Activated CD4-positive, alpha-beta T cell treated with anti-CD3 and anti-CD28 coated beads, Interleukin-2, amount 50 U/mL, for 16 hours (primary cell): ENCODE measurements around the gene VIPR2.
"Not testable (repeated sequence)": the region's sequence is repeated elsewhere in the genome, so short reads cannot be mapped to it uniquely, and the experiment has no call there.

Source experiments
- DNase-seq: peaks from one replicate; pipeline ENCODE4 v3.0.0-alpha.2; 2020

Gene VIPR2

DNA sequence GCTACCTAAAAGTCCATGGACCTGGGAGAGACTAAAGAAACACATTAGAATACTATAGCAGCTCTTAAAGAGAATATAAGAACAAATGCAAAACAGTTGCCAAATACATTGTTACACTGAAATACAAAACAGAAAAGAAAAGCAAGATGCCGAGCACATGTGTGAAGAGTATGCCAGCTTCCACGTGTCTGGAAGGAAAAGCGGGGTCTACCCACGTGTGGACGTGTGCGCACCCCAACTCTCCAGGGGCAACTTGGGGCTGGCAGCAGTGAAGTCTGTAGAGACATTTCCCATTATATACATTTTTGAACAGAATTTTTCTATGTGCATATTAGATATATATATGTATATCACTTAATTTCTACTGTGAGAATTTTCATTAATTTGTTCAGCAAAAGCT, 6.2 kb downstream of the VIPR2 start:
- no peak for DNase-seq

DNA sequence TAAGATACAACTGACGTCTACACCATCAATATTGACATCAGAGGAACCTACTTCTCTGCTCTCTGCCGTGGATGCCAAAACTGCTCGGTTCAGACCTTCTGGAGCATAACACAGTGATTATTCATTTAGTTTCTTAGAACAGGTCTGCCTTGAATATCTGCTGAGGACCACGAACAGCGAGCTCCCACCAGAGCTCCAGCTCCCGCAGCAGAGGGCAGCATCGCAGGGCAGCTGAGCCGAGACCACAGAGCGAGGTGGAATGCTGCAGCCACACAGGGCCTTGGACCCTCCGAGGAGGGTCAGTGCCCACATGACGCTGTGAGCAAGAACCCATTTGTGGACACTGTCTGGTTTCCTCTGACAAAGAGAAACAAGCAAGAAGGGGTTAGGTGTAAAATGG, 6.8 kb downstream of the VIPR2 start:
- no peak for DNase-seq

DNA sequence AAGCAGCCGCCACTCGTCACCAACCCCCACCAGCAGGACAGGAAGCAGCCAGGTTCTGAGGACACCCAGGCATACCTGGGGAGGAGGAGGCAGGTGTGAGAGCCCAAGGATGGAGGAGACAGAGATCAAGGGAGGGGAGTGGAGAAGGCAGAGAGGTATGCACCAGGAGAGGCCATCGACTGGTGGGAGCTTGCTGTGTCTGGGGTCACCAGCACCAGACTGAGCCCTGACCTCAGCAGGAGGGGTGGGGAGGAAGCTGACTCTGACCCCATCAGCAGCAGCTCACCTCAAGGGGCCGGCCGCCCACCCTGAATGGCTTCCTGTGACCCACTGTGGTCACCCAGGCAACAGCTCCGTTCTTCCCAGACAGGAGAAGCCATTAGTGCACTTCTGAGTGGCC, 7.8 kb downstream of the VIPR2 start:
- no peak for DNase-seq

DNA sequence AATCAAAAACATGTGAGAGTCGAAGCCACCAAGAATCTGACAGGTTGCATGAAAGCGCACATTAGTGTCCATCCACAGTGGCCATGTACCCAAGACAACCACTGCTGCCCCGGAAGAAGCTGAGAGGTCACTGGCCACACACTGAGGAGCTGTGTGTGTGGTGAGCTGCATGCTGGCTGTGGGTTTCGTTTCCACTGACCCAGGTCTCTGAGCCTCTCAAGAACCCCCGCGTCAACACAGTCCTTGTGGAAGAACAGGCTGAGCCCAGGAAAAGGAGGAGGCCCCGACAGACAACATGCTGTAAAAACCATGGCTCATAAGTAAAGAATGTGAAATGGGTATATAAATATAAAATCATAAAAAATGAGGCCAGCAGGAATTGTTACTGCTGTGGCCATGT, 8.2 kb downstream of the VIPR2 start:
- no peak for DNase-seq

DNA sequence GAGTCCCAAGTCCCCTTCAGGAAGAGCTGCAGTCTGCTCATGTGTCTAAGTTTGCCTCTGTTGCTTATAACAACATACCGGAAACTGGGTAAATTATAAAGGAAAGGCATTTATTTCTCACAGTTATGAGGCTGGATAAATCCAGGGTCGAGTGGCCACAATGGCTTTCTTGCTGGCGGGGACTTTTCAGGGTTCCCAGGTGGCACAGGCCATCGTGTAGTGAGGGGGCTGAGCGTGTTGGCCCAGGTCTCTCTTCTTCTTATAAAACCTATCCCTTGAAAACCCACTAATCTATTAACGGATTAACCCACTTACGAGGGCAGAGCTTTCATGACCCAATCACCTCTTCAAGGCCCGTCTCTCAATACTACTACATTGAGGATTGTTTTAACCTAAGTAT, 8.7 kb downstream of the VIPR2 start:
- no peak for DNase-seq

DNA sequence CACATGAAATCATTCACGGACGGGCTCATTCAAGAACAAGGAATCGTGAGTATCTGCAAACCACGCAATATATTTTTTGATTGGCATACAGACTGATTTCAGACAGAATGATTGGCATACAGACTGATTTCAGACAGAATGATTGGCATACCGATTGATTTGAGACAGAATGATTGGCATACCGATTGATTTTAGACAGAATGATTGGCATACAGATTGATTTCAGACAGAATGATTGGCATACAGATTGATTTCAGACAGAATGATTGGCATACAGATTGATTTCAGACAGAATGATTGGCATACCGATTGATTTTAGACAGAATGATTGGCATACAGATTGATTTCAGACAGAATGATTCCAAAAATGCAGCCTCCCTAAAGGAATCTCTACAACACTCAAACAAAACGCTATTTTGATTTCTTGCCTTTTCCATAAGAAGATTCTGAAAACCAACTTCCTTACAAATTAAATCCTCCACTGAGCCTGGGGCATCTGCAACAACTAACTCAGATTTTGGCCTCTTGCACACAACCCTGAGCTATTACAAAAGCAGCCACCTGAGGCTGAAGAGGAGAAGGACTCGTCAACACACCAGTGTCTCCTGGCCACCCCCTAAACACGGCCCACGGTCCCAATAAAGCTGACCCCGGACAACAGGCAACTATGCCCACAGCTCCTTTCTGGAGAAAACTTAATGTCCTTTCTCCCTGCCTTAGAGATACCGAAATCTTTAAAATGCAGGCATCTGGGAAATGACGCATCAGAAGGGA, 11.8 kb downstream of the VIPR2 start:
- not testable (repeated sequence) for DNase-seq

DNA sequence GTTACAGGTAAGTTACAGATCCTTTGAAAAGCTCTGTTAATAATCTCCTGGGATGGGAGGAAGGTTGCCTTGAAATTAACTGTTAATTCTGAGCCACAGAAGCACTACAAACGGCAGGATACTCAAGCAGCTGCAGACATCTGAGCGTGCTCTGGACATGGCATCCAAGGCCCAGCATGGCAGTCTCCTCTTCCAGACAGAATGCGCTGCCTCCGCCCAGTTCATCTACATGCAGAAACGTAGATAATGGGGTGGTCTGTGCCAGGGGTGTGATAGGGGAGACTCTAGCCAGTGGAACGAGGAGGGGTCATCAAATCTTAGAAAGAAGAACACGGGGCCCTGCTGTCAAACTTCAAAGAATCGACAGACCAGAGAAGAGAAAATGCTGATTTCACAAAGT, 13.8 kb downstream of the VIPR2 start:
- DNase-seq: no peak

DNA sequence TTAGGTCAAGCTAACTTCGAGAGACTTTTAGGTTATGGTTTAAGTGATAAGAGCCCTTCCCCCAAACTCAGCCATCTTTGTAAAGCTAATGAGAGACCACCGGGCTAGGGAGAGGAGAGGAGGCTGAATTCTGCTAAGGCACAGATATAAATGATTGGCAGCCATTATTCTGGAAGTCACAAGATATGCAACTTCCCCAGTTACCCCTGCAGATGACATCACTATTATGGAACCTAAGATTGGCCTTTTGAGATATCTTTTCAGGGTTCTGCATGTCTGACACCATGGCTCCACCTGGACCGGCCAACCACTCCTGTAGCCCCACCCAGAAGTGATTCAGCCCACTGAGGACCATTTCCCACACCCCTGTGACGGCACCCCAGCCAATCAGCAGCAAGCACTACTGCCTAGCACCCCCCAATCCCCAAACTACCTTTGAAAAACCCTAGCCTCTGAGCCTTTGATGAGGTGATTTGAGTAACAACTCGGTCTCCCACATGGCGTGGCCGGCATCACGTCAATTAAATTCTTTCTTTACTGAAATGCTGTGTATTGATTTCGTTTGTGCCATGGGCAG, 14.4 kb downstream of the VIPR2 start:
- no peak for DNase-seq

DNA sequence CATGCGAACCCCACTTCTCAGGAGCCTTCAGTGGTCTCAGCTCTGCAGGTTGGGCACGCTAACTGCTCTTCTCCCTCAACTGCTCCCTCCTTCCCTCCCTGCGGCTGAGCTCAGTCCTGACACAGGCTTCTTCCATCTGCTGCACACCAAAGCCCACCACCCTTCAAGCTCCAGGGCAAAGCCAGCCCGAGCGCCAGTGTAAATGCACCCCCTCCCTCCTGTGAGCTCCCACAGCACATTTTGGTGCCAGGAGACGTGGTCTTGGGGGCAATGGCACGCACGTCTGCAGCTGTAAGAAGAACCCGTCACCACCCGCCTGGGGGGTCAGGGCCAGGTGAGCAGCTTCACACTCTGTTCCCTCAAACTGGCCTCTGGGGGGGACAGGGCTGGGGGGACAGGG, 15.9 kb downstream of the VIPR2 start:
- DNase-seq: no peak

DNA sequence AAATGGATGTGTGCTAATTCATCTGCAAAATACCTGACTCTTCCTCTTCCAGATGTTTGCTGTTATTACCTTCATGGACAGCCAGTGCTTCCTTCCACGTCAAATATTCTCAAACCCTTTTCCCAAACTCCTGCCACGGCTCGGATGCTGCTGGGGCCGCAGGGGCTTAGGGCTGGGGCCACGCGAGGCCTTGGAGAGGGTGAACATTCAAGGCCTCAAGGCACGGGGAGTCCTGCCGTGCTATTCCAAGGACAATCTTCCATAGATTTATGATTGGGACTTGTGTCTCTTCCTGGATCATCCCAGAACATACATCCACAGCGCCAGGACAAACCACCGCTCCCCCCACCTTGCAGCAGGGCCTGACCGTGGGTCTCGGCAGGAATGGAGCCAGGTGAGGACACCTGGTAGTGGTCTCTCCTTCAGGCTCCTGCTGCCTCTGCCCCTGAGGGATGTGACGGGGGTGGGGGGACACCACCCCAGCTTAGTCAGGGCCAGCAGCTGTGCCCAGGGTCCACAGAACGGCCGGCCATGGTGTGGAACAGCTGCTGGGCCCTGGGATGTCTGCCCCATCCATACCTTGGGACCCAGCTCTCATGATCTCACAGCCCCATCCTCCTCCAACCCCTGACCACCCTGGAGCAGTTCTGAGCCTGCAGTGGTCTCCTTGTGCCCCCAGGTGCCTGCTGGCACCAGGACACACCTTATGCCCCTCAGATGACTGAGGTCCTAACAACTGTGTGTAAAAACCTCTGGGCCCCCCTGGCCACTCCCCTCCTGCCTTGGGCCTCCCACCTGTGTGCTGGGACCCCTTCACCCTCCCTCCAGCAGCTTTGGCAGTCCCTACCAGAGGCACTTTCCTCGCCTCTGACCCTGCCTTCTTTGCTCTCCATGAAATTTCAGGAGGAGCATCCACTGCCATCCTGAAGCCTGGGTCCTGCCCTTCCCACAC, 16.7 kb downstream of the VIPR2 start:
- DNase-seq: no peak

DNA sequence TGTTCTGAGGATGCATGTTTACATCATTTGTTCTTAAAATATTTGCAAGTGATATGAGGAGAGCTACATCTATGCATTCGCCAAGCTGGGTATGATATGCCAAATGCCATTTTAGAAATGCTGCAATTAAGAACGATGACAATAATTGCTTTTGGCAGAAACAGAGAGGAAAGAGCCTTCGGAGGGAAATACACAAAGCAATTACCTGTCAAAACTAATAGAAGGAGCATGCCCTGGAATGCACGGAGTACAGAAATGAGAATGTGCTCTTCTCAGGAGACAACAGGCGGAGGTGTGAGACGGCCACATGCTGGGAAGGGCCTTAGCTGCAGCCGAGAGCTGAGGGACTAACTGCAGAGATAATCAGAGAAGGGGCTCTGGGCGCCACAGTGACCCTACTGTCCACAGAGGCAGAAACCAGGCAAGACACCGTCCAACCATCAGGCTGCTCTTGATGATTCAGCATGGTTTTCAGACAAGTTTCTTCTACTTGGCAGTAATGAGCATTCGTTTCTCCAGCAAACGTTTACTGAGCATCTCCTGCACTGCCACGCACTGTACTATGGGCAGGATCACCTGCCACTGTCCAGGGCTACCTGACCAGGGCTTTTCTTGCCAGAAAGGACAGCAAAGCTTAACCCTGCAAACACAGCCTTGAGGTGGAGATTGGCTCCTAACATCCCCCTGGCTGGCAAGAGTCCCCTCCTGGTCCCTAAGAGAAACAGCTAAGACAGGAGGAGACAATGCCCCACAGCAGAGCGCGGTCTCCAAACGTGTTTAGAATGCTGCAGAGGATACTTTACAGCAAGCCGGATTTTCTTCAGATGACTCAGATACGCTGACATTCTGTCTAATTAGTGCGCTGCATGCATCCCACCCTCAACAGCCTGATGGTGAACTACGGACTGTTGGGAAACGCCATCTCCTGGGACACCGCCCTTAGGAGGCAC, 18.1 kb downstream of the VIPR2 start:
- DNase-seq: no peak

DNA sequence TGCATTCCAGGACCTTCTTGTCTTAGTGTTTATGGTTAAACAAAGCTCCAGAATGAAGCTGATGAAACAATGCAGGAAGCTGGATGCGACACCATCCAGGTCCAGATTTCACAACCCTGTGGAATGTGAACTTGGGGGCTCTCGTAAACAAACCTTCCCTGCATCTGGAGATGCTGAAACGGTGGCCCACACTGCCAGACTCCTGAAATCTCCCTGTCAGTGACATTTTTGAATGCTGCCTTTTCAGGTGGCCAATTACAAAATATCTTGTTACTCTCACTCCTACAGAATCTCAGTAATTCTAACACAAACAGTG, 18.8 kb downstream of the VIPR2 start:
- no peak for DNase-seq

DNA sequence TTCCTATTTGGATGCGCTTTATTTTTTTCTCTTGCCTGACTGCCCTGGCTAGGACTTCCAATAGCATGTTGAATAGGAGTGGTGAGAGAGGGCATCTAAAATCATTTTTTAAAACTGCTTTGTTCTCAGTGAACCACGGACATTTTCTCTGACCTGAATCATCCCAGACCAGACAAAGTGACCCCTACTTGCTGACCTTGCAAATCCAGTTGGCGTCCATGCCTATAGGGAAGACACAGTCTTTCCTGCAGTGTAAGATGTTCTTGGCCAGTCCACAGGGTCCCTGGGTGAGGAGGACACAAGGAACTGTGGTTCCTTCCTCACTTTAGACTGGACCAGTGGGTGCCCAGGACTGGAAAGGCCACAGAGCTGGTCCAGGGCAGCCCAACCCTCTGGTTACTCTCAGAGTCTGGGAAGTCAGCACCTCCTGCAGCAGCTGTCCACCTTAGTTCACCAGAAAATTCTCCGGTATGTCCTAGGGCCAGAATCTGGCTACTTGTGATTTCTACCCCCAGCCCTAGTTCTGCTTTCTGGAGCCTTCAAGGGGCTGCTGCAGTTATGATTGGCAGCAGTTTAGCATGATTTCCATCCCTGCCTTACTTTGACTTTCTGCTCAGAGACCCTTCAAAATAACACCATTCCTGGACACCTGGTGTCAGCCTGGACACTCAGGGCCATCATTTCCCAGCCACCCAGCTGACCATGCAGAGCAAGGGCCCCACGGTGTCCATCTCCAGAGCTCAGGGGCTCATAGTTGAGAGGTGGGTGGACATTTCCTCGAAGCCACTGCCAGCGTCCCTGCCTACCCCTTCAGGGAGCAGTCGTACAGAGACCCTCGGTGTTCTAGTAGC, 19.3 kb downstream of the VIPR2 start:
- DNase-seq: no peak

DNA sequence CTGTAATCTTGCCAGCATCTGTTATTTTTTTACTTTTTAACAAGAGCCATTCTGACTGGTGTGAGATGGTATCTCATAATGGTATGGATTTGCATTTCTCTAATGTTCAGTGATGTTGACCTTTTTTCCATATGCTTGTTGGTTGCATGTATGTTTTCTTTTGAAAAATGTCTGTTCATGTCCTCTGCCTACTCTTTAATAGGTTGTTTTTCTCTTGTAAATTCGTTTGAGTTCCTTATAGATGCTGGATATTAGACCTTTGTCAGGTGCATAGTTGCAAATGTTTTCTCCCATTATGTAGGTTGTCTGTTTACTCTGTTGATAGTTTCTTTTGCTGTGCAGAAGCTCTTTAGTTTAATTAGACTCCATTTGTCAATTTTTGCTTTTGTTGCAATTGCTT, 20.9 kb downstream of the VIPR2 start:
- not testable (repeated sequence) for DNase-seq

DNA sequence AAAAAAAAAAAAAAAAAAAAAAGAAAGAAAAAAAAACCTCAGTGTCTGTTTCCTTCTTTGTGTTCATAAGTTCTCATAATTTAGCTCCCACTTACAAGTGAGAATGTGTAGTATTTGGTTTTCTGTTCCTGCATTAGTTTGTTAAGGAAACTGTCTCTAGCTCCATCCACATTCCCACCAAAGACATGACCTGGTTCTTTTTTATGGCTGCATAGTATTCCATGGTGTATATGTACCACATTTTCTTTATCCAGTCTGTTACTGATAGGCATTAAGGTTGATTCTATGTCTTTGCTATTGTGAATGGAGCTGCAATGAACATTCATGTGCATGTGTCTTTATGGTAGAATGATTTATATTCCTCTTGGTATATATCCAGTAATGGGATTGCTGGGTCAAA, 21.4 kb downstream of the VIPR2 start:
- DNase-seq: not testable (repeated sequence)

DNA sequence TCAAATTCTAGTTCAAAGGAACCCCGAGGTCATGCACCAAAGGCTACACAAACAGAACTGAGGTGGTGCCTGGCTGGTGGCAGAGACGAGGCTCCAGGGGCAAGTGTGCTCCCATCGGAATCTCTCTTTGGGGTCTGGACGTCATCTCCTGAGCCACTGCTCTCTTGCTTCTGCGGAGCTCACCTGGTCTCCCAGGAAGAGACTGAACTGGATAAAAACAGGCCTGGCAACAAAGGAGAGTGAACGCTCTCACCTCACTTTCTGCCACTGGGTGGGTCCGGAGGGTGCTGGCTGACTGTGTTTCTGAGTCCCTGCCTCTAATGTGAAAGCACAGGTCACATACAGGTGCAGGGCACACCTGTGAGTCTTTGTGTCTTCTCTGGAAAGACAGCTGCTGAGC, 22.4 kb downstream of the VIPR2 start:
- DNase-seq: no peak

DNA sequence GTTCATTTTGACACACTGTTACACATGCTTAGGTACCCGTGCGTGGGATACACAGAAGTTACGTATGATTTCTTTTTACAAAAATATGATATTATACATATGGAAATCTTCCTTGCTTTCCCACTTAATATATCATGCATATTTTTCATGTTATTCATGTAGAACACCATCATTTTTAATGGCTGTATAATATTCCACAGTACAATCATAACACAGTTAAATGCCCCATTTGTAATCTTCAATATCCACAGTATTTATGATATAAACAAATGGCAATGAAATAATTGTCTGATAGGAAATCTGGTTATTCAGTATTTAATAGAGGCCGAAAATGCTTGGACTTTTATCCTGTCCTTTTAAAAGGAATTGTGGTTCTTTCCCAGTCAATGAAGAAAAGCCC, 23.2 kb downstream of the VIPR2 start:
- no peak for DNase-seq

DNA sequence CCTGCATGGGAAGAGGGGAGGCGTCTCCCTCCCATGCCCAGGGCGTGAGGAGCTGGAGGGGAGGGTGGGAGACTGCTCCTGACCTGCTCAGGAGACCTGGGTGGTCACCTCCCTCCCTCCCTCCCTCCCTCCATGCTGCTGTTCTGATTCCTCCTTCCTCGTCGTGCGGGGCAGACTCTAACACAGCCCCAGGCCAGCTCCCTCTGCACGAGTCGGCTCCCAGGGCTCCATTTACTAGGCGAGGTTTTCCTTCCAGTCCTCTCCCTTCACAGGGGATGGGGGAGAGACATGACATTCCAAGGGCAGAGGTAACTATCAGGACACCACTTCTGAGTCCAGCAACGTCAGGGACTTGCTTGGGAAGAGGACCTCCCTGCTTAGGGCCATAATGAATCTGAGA, 23.6 kb downstream of the VIPR2 start:
- DNase-seq: no peak

DNA sequence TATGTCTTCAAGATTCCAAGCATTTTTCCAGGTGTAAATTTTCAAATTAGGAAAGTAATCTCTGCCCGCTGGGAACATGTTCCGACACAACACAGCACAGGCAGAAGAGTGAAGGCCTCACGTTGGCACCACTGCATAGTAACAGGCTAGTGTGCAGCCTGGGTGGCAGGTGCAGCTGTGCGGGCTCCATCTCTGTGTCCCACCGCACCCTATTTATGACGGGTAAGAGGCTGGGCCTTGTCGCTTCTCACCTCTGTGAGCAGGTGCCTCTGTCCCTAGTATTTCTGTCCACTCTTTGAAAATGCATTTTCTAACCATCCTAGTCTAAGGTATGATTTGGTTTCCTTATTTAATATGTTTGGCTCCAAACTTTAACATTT, 24.1 kb downstream of the VIPR2 start:
- DNase-seq: no peak

DNA sequence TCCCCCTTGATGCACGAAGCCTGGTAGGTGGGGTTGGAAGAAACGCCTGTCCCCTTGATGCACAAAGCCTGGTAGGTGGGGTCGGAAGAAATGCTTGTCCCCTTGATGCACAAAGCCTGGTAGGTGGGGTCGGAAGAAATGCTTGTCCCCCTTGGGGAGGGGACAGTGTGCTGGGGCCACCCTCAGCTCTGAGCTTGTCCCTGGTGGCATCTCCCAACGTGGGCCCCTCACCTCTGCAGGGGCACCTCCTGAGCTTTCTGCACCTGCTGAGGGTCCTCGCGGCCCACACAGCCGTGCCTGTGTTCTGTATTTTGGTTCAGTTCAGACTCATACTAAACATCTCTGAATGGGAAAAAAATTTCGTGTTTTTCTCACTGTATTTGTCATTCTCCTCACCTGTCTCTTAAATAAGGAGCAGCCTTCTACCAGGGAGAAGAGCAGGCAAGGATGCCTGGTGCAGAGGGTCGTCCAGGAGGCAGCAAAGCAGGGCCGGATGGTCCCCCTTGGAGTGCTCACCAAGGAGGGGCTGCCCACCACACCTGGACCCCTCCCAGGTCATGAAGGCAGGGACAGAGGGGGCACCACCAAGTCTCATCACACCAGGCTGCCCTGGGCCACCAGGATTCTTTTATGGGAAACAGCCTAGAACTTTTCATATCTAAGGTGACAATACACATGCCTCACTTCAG, 24.7 kb downstream of the VIPR2 start:
- DNase-seq: no peak

DNA sequence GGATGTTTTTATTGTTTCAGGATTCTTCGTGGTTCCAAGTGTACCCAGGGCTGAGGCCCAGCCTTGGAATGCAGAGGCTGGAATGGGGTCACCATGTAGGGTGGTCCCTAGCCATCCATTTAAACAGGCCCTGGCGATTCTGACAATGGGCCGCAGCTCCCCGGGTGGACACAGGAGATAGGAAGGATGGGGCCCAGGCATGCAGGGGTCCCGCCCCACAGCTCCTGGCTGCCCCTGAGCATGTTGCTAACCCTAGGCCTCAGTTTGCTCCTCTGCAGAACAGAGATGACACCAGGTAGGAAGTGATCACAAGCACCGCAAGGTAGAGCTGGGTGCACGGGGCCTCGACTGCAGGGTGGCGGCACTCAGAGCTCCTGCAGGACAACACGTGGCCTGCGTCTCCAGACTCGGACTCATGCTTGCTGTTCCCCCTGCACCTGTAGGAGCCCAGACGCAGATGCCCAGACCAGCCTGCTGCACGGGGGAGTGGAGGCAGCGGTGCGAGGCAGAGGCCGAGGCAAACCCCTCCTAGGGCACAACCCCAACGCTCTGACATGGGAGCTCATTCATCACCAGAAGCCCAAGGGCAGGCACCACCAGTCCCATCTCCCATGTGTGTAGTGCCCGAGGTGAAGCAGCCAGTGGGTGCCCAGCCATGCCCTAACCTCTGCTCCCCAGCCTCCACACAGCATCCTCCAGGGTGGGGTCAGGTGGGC, 25.5 kb downstream of the VIPR2 start:
- DNase-seq: no peak
